Keratinocyte (primary cell): ENCODE data around the gene LRRC28. TPM values are rescaled to one million over a fixed set of nuclear protein-coding genes. Genes with fewer than 3 reads are reported as not detected.

Source experiments
- DNase-seq: peaks from one replicate; pipeline ENCODE4 v3.0.0-alpha.2; 2011; ENCODE audit warnings: low read depth, missing footprints, low spot score
- FAIRE-seq: peaks from 2 replicates; lab custom pipeline; 2011; peaks lifted over from hg19 to GRCh38; lab: Jason Lieb, UNC
- H2AFZ ChIP-seq: 2 replicates; pipeline ENCODE4 v1.6.0; 2012; ENCODE audit warnings: low read length, control low read depth, inconsistent platforms; ENCODE audit not compliant: control insufficient read depth
- H3K27ac ChIP-seq: 2 replicates; pipeline ENCODE4 v1.5.1; 2011; ENCODE audit warnings: low read length; ENCODE audit not compliant: control insufficient read depth, insufficient read depth
- H3K27me3 ChIP-seq: 3 replicates; pipeline ENCODE4 v1.6.0; 2011; ENCODE audit warnings: low read length; ENCODE audit not compliant: control insufficient read depth, insufficient read depth; ENCODE audit errors: extremely low read depth
- H3K36me3 ChIP-seq, 2 experiments: 2 replicates in 1 of 2; 3 replicates in 1 of 2; pipeline ENCODE4 v1.5.1; 2011; ENCODE audit warnings: low read length in 2 of 2, mild to moderate bottlenecking in 1 of 2; ENCODE audit not compliant: control insufficient read depth in 2 of 2, insufficient read depth in 2 of 2; ENCODE audit errors: extremely low read depth in 1 of 2
- H3K4me1 ChIP-seq: 3 replicates; pipeline ENCODE4 v1.5.1; 2011; ENCODE audit warnings: low read length; ENCODE audit not compliant: control insufficient read depth, insufficient read depth; ENCODE audit errors: extremely low read depth
- H3K4me2 ChIP-seq: 3 replicates; pipeline ENCODE4 v1.6.0; 2011; ENCODE audit warnings: low read depth, low read length; ENCODE audit not compliant: control insufficient read depth, insufficient read depth; ENCODE audit errors: extremely low read depth
- H3K4me3 ChIP-seq, 3 experiments: fragments of 200-600 bp in 1 of 3; sonication (generic) in 1 of 3; 2 replicates in 2 of 3; 3 replicates in 1 of 3; pipeline ENCODE4 v1.5.1; 2011 to 2016; ENCODE audit warnings: low read length in 3 of 3, mild to moderate bottlenecking in 3 of 3, control low read depth in 2 of 3, inconsistent platforms in 1 of 3, low read depth in 1 of 3, mixed read lengths in 1 of 3, mixed run types in 1 of 3, moderate library complexity in 1 of 3; ENCODE audit not compliant: control insufficient read depth in 2 of 3, insufficient read depth in 2 of 3; ENCODE audit errors: extremely low read depth in 1 of 3
- H3K79me2 ChIP-seq: 2 replicates; pipeline ENCODE4 v1.6.0; 2012; ENCODE audit warnings: low read length; ENCODE audit not compliant: control insufficient read depth, insufficient read depth
- H3K9ac ChIP-seq: 3 replicates; pipeline ENCODE4 v1.6.0; 2011; ENCODE audit warnings: low read length; ENCODE audit not compliant: control insufficient read depth, insufficient read depth; ENCODE audit errors: extremely low read depth
- H3K9me1 ChIP-seq: 3 replicates; pipeline ENCODE4 v1.6.0; 2011; ENCODE audit warnings: low read length; ENCODE audit not compliant: control insufficient read depth, insufficient read depth; ENCODE audit errors: extremely low read depth
- H3K9me3 ChIP-seq: 2 replicates; pipeline ENCODE4 v1.5.1; 2012; ENCODE audit warnings: low read depth, low read length; ENCODE audit not compliant: control insufficient read depth
- H4K20me1 ChIP-seq: 3 replicates; pipeline ENCODE4 v1.6.0; 2011; ENCODE audit warnings: low read length; ENCODE audit not compliant: control insufficient read depth, insufficient read depth; ENCODE audit errors: extremely low read depth
- EZH2 ChIP-seq: IDR thresholded peaks from one replicate; pipeline ENCODE4 v1.6.1; 2012; ENCODE audit warnings: inconsistent platforms, mild to moderate bottlenecking, low read length, moderate library complexity
- dilution Hi-C: fragments of 300-500 bp; cut with MboI; formaldehyde crosslinking; loops from one replicate; pipeline ENCODE4 v1.7.0; 2020; ENCODE audit warnings: low sequenced_read_pairs; ENCODE audit not compliant: extremely low pct_ligation_motif_present
- polyA plus RNA-seq, 5 experiments: library from polyadenylated mRNA; depleted of rRNA in 3 of 5; stranded (reverse) in 3 of 5; stranded (forward) in 1 of 5; unstranded in 1 of 5; fragments of >200 nt; gene quantifications; 1 replicate in 1 of 5; 2 replicates in 3 of 5; 3 replicates in 1 of 5; pipeline versions ENCODE4 v1.2.1 to v1.2.3, GENCODE V29; 2011 to 2012; ENCODE audit warnings: missing spikeins in 2 of 5, low read depth in 1 of 5, low replicate concordance in 1 of 5
- TF ChIP-seq, protein P1 (sequence below), 3 experiments: IDR thresholded peaks in 1 of 3; conservative IDR thresholded peaks in 1 of 3; optimal IDR thresholded peaks in 1 of 3; 2 replicates in 2 of 3; 3 replicates in 1 of 3; pipeline versions ENCODE3 to v1.5.1; 2011; ENCODE audit warnings: low read length in 3 of 3, mild to moderate bottlenecking in 3 of 3, moderate library complexity in 2 of 3, control low read depth in 1 of 3, inconsistent platforms in 1 of 3; ENCODE audit not compliant: insufficient read depth in 2 of 3; ENCODE audit errors: extremely low read depth in 1 of 3

LRRC28 gene
- polyA plus RNA-seq, 1 donor (not counting 4 experiments of a cell fraction or from before 2014, with no cell fraction given) = 25.1 TPM

DNA sequence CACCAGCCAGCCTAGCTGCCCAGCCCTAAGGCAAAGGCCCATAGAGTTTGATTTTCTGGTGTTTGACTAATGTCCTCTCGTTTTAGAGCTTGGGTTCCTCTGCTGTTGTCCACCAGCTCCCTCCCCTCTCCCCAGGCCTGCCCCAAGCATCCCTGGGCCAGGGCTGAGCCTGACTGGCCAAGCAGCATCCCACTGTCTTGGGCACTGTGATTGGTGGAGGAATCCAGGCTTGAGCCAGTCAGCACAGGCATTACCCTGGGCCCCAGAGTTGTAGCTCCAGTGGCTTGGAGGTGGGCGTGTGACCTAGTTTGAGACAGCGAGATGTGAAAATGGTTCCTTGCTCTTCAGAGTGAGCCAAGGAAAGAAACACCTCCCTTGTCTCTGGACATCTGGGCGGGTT lies 159.2 kb downstream of the LRRC28 start:
- dilution Hi-C loops = no loop called here
- Histone ChIP-seq H2AFZ (no peak overlapping the region), H3K9ac (no peak overlapping the region), H3K4me2 (no peak overlapping the region), H3K27ac (no peak overlapping the region), H3K4me1 (peaks cover 11% of the 10 kb centered on the region), H3K9me3 (no peaks in the 10 kb centered on the region), H4K20me1 (no peaks in the 10 kb centered on the region), H3K79me2 (no peaks in the 10 kb centered on the region), H3K27me3 (no peaks in the 10 kb centered on the region), H3K4me3 (no peak overlapping the region), H3K9me1 (no peaks in the 10 kb centered on the region), H3K36me3 (no peaks in the 10 kb centered on the region)
- TF ChIP-seq, protein P1, sequence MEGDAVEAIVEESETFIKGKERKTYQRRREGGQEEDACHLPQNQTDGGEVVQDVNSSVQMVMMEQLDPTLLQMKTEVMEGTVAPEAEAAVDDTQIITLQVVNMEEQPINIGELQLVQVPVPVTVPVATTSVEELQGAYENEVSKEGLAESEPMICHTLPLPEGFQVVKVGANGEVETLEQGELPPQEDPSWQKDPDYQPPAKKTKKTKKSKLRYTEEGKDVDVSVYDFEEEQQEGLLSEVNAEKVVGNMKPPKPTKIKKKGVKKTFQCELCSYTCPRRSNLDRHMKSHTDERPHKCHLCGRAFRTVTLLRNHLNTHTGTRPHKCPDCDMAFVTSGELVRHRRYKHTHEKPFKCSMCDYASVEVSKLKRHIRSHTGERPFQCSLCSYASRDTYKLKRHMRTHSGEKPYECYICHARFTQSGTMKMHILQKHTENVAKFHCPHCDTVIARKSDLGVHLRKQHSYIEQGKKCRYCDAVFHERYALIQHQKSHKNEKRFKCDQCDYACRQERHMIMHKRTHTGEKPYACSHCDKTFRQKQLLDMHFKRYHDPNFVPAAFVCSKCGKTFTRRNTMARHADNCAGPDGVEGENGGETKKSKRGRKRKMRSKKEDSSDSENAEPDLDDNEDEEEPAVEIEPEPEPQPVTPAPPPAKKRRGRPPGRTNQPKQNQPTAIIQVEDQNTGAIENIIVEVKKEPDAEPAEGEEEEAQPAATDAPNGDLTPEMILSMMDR (optimal IDR thresholded peaks at IDR 0.05 in 1 of 3, IDR thresholded peaks at IDR 0.05 in 1 of 3, conservative IDR thresholded peaks at IDR 0.05 in 1 of 3; ENCODE audit: extremely low read depth in 1 of 3, insufficient read depth in 2 of 3, low read length in 3 of 3) = no peak
- TF ChIP-seq EZH2 = no peak
- FAIRE-seq (no peak), DNase-seq (no peak)

DNA sequence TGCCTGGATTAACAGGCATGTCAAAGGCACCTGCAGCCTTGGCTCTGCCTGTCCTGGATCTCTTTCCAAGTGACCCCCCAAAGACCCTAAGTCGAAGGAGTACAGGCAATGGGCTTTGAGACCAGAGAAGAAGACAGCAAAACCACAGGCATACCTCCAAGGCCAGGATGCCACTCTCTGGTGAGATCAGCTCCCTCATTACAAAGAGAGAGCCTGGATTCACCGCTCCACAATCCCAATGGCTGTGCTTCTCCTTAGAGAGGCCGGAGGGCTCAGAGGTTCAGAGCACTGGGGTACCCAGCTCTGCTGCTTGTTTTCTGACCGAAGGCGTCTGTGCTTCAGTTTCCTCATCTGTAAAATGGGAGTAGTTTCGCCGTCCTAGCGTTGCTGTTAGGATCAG lies 160.0 kb downstream of the LRRC28 start:
- H3K4me3 ChIP-seq = no peak overlapping the region
- no peak for FAIRE-seq
- no peak overlapping the region for H2AFZ ChIP-seq
- H4K20me1 ChIP-seq = no peaks in the 10 kb centered on the region
- no peaks in the 10 kb centered on the region for H3K27me3 ChIP-seq
- TF ChIP-seq EZH2 = no peak
- TF ChIP-seq, protein P1 (optimal IDR thresholded peaks at IDR 0.05 in 1 of 3, IDR thresholded peaks at IDR 0.05 in 1 of 3, conservative IDR thresholded peaks at IDR 0.05 in 1 of 3; ENCODE audit: extremely low read depth in 1 of 3, insufficient read depth in 2 of 3, low read length in 3 of 3) = no peak
- no peak for DNase-seq
- H3K36me3 ChIP-seq = no peaks in the 10 kb centered on the region
- no peaks in the 10 kb centered on the region for H3K9me1 ChIP-seq
- H3K79me2 ChIP-seq = no peaks in the 10 kb centered on the region
- H3K4me2 ChIP-seq = no peak overlapping the region
- H3K27ac ChIP-seq = no peak overlapping the region
- dilution Hi-C loops = no loop called here
- no peak overlapping the region for H3K9ac ChIP-seq
- H3K4me1 ChIP-seq = peaks cover 11% of the 10 kb centered on the region
- no peaks in the 10 kb centered on the region for H3K9me3 ChIP-seq
